ENCODE measurements around the gene DNAJC6. TPM values are rescaled to one million over a fixed set of nuclear protein-coding genes. Genes with fewer than 3 reads are reported as not detected.
"Not testable (repeated sequence)": the region's sequence is repeated elsewhere in the genome, so short reads cannot be mapped to it uniquely, and the experiment has no call there.

DNAJC6 gene
- total RNA-seq, 3 donors from 2014 or later (not counting 1 experiment from before 2014, with no cell fraction given), result 0.77 to 1.2 (median 0.89) TPM

- Mint-ChIP-seq H3K27me3 (ENCODE audit: low read depth in 2 of 2) (peaks cover 21 to 23% of the 10 kb centered on the region in 2 donors), H3K4me1 (no peaks in the 10 kb centered on the region), H3K4me3 (no peak overlapping the region), H3K9me3 (peaks cover 0 to 3% of the 10 kb centered on the region in 2 donors), H3K36me3 (peaks cover 4% of the 10 kb centered on the region), H3K27ac (no peak overlapping the region)
- Histone ChIP-seq H3K27me3 (ENCODE audit: control insufficient read depth, insufficient read depth, low read length) (no peaks in the 10 kb centered on the region), H3K9me3 (ENCODE audit: control insufficient read depth, insufficient read depth, low read length) (no peaks in the 10 kb centered on the region), H3K4me1 (ENCODE audit: control insufficient read depth, insufficient read depth, low read length) (no peaks in the 10 kb centered on the region), H3K36me3 (ENCODE audit: control insufficient read depth, insufficient read depth, low read length) (no peaks in the 10 kb centered on the region), H3K27ac (ENCODE audit: low read length) (no peak overlapping the region), H3K4me3 (ENCODE audit: low read length) (no peak overlapping the region)
- WGBS (ENCODE audit: insufficient coverage), result 77% methylated on average over 2 of the region's 2 CpGs
- no peak for TF ChIP-seq CTCF (IDR thresholded peaks at IDR 0.05)
- no peak for ATAC-seq
- intact Hi-C loops (cut with micrococcal nuclease), result no loop called here
- DNase-seq, result no peak
Measured at GRCh38 chr1:65378247-65378946, 69.1 kb downstream of the DNAJC6 start.

GRCh38 chr1:65384426-65384825 is 75.1 kb downstream of the DNAJC6 start:
- DNase-seq; H3K9me3 Mint-ChIP-seq; H3K4me1 Mint-ChIP-seq; H3K9me3 ChIP-seq (ENCODE audit: control insufficient read depth, insufficient read depth, low read length); H3K4me1 ChIP-seq (ENCODE audit: control insufficient read depth, insufficient read depth, low read length); H3K4me3 Mint-ChIP-seq; H3K27ac ChIP-seq (ENCODE audit: low read length); ATAC-seq; H3K36me3 ChIP-seq (ENCODE audit: control insufficient read depth, insufficient read depth, low read length); H3K27ac Mint-ChIP-seq; intact Hi-C loops (cut with micrococcal nuclease); H3K4me3 ChIP-seq (ENCODE audit: low read length); H3K36me3 Mint-ChIP-seq; H3K27me3 ChIP-seq (ENCODE audit: control insufficient read depth, insufficient read depth, low read length): not testable (repeated sequence)
- 100% methylated on average over 3 of the region's 5 CpGs for WGBS (ENCODE audit: insufficient coverage)
- peaks cover 10% of the 10 kb centered on the region in 2 donors for H3K27me3 Mint-ChIP-seq (ENCODE audit: low read depth in 2 of 2)

- Mint-ChIP-seq H3K36me3 (no peaks in the 10 kb centered on the region), H3K9me3 (no peaks in the 10 kb centered on the region), H3K27ac (no peak overlapping the region), H3K27me3 (ENCODE audit: low read depth in 2 of 2) (peaks cover 7 to 10% of the 10 kb centered on the region in 2 donors), H3K4me1 (no peaks in the 10 kb centered on the region), H3K4me3 (no peak overlapping the region)
- Histone ChIP-seq H3K36me3 (ENCODE audit: control insufficient read depth, insufficient read depth, low read length) (no peaks in the 10 kb centered on the region), H3K27me3 (ENCODE audit: control insufficient read depth, insufficient read depth, low read length) (no peaks in the 10 kb centered on the region), H3K4me1 (ENCODE audit: control insufficient read depth, insufficient read depth, low read length) (no peaks in the 10 kb centered on the region), H3K9me3 (ENCODE audit: control insufficient read depth, insufficient read depth, low read length) (no peaks in the 10 kb centered on the region), H3K27ac (ENCODE audit: low read length) (no peak overlapping the region), H3K4me3 (ENCODE audit: low read length) (no peak overlapping the region)
- intact Hi-C loops (cut with micrococcal nuclease), result no loop called here
- no peak for TF ChIP-seq CTCF (IDR thresholded peaks at IDR 0.05)
- ATAC-seq (no peak), DNase-seq (no peak)
- WGBS (ENCODE audit: insufficient coverage), result 97% methylated on average over 3 of the region's 3 CpGs
Measured at GRCh38 chr1:65386439-65386838, 77.1 kb downstream of the DNAJC6 start.

- Histone ChIP-seq H3K27me3 (ENCODE audit: control insufficient read depth, insufficient read depth, low read length) (no peaks in the 10 kb centered on the region), H3K27ac (ENCODE audit: low read length) (no peak overlapping the region), H3K36me3 (ENCODE audit: control insufficient read depth, insufficient read depth, low read length) (no peaks in the 10 kb centered on the region), H3K4me3 (ENCODE audit: low read length) (no peak overlapping the region), H3K9me3 (ENCODE audit: control insufficient read depth, insufficient read depth, low read length) (no peaks in the 10 kb centered on the region), H3K4me1 (ENCODE audit: control insufficient read depth, insufficient read depth, low read length) (no peaks in the 10 kb centered on the region)
- DNase-seq (no peak), ATAC-seq (no peak)
- no peak overlapping the region for H3K27ac Mint-ChIP-seq
- no peaks in the 10 kb centered on the region for H3K9me3 Mint-ChIP-seq
- peaks cover 4 to 10% of the 10 kb centered on the region in 2 donors for H3K27me3 Mint-ChIP-seq (ENCODE audit: low read depth in 2 of 2)
- no peak for TF ChIP-seq CTCF (IDR thresholded peaks at IDR 0.05)
- no peak overlapping the region for H3K4me3 Mint-ChIP-seq
- WGBS (ENCODE audit: insufficient coverage), result 100% methylated on average over 2 of the region's 2 CpGs
- H3K36me3 Mint-ChIP-seq, result no peaks in the 10 kb centered on the region
- no peaks in the 10 kb centered on the region for H3K4me1 Mint-ChIP-seq
- intact Hi-C loops (cut with micrococcal nuclease), result no loop called here
Measured at GRCh38 chr1:65387821-65388220, 78.5 kb downstream of the DNAJC6 start.

Data from natural killer cell (primary cell).